ENCODE data around the gene QSOX2.
A peak's percentile ranks its signal among the peaks of the same experiment; 100 is the strongest.

Gene QSOX2, protein sequence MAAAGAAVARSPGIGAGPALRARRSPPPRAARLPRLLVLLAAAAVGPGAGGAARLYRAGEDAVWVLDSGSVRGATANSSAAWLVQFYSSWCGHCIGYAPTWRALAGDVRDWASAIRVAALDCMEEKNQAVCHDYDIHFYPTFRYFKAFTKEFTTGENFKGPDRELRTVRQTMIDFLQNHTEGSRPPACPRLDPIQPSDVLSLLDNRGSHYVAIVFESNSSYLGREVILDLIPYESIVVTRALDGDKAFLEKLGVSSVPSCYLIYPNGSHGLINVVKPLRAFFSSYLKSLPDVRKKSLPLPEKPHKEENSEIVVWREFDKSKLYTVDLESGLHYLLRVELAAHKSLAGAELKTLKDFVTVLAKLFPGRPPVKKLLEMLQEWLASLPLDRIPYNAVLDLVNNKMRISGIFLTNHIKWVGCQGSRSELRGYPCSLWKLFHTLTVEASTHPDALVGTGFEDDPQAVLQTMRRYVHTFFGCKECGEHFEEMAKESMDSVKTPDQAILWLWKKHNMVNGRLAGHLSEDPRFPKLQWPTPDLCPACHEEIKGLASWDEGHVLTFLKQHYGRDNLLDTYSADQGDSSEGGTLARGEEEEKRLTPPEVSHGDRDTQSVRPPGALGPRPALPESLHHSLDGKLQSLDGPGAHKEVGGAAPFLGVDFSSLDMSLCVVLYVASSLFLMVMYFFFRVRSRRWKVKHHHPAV

DNA sequence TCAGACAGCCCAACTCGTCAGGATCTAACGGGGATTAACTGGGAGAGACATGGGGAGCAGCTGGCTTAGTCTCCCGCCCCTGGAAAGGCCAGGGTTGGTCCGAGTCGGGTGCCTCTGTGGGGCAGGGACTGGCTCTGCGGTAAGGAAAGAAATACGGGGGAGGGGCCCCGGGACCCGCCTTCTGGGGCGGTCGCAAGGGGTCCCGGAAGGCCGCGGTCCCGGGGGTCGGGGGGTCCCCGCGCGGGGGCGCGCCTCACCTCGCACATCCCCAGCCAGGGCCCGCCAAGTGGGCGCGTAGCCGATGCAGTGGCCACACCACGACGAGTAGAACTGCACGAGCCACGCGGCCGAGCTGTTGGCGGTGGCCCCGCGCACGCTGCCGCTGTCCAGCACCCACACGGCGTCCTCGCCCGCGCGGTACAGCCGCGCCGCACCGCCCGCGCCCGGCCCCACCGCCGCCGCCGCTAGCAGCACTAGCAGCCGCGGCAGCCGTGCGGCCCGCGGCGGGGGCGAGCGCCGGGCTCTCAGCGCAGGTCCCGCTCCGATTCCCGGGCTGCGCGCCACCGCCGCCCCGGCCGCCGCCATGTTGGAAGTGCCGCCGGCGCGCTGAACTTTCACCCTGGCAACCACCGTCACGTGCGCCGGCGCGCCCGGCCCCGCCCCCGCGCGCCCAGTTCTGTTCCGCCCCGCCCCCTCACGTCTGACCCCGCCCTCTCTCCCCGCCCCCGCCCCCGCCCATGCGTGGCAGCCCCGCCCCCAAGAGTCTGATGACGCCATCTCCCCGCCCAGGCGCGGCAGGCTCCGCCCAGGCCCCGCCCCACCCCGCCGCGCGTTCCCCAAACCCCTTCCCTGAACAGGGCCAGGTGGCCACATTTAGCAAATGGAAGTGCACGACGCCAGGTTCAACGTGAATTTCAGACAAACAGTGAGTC, at the start of gene QSOX2:
Gene QSOX2, minus strand, starts transcription at position 594 of the 932 bp plus-strand sequence. Its CDS starts 9 bp downstream, at position 585.
- peak; percentile 82 for DNase-seq

DNA sequence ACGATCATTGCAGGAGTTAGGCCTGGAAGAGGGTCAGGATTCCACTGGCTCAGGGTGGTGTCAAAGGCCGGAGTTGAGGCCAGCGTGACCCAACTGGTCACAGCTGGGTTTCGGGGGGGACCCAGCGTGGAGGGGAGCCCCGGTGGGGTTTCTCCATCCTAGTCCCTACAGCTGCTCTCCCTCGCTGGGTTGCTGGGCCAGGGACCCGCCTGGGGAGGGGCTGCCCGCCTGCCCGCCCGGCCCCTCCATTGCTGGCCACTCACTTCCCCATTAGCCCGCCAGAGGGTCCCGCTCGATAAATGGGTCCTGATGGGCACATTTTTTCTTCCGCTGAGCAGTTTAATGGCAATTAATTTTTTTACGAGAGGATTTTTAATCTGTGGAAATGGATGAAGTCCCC, 49.4 kb upstream of the QSOX2 start:
- no peak for DNase-seq

DNA sequence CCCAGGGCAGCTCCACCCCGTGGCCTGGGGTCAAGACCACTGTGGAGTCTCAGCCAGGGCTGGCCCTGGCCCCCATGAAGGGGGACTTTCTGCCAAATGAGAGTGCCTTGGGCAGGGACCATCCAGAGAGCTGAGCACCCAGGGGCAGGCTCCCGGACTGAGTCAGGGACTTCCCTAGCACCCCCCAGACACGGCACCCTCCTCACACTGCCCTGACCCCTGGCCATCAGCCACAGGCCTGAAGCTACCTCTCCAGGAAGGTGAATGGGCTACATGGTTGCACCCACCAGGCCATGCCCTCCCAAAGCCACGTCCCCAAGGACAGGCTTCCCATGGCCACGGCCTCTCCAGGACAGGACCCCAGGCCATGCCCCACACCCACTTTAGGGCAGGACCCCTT, 48.8 kb upstream of the QSOX2 start:
- DNase-seq = no peak

GRCh38 chr9:136293476-136294077, 48.0 kb upstream of the QSOX2 start:
- DNase-seq = no peak

DNA sequence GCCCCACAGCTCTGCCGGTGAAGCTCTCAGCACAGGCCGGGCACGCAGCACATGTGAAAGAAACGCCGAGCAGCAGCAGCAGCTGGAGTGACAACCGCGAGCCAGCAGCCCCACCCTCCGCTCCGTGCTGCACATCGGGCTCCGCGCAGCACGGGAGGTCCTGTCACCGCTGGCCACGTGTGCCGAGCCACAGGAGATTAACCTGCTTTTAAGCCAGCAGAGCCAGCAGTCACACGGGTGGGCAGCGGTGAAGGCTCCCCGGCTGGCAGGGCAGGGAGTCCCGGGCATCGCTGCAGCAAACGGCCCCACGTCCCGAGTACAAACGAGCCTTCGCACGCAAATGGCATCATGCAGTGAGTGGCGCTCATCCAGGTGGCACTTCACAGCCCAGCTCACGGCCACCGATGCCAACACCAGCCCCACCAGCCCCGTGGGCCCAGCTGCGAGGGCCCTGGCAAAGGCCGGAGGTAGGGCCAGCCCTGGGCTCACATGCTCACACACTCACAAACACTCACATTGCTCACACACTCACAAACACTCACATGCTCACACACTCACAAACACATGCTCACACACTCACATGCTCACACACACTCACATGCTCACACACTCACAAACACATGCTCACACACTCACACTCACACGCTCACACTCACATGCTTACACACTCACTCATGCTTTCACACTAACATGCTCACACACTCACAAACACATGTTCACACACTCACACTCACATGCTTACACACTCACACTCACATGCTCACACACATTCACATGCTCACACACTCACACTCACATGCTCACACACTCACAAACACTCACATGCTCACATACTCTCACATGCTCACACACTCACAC, 47.2 kb upstream of the QSOX2 start:
- no peak for DNase-seq

GRCh38 chr9:136292026-136292538, 46.5 kb upstream of the QSOX2 start:
- no peak for DNase-seq

DNA sequence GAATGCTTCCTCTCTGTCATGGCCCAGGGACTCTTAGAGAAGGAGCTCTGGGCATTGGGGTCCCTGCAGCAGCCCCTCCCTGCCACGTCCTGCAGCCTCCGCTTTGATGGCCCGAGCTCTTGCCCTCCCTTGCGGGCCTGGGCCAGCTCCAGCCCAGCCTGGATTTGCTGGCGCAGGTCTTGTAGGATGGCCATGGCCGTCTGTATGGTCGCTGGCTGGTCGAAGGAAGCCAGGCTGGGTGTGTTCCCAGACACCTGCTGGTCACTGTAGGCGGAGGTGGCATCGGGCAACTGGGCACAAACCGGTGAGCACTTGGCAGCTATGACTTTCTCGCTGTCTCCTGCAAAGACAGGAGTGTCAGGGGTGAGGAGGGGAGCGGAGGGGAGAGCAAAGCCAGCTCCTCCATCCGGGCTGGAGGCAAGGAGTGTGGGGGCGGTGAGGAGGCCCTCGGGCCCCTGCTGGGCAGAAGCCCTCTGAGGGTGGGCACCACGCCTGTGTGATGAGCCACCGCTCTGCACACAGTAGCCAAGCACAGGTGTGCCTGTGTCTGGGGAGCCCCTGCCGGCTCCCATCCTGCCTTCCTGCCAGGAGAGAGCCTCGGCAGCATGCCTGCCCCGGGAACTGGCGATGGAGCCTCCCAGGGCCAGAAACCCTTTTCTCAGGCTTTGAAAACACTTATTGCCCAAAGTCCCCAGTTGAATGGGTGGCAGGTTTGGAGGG, 45.9 kb upstream of the QSOX2 start:
- no peak for DNase-seq

GRCh38 chr9:136290508-136291000, 44.9 kb upstream of the QSOX2 start:
- DNase-seq = no peak

GRCh38 chr9:136289651-136290507, 44.3 kb upstream of the QSOX2 start:
- no peak for DNase-seq

- no peak for DNase-seq
Measured at GRCh38 chr9:136287960-136288753, 42.5 kb upstream of the QSOX2 start.

DNA sequence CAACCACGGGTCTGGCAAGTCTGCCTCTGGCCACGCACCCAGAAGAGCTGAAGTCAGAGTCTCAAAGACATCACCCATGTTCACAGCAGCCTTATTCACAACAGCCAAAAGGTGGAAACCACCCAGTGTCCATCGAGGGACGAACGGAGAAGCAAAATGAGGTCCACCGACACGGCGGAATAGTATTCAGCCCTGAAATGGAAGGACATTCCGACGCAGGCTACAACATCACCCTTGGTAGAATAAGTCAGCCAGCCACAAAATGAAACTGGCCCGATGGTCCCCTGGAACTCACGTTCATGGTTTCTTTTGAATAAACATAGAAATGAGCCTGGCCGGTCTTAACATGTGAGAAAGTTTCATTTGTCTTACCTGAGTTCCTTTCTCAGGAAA, 41.4 kb upstream of the QSOX2 start:
- DNase-seq = no peak

GRCh38 chr9:136286359-136286986, 40.9 kb upstream of the QSOX2 start:
- no peak for DNase-seq

GRCh38 chr9:136285501-136286358, 40.1 kb upstream of the QSOX2 start:
- no peak for DNase-seq

DNA sequence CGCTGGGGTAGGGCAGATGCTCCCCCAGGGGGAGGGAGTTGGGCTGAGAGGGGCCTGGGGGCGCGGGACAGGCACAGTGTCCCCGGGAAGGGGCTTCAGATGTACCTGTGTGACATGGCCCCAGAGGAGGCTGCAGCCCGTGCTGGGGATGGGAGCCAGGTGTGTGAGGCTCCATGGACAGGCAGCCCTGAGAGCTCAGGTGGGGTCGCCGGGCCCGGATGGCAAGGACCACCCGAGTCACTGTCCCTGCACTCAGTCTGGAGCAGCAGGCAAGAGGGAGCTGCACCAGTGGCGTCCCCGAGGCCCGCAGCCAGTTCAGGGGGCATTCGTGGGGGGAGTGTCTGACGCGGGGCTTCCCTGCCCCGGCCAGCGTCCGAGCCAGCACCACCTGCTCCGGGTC, 39.3 kb upstream of the QSOX2 start:
- no peak for DNase-seq

GRCh38 chr9:136284311-136284710, 38.7 kb upstream of the QSOX2 start:
- DNase-seq = no peak

DNA sequence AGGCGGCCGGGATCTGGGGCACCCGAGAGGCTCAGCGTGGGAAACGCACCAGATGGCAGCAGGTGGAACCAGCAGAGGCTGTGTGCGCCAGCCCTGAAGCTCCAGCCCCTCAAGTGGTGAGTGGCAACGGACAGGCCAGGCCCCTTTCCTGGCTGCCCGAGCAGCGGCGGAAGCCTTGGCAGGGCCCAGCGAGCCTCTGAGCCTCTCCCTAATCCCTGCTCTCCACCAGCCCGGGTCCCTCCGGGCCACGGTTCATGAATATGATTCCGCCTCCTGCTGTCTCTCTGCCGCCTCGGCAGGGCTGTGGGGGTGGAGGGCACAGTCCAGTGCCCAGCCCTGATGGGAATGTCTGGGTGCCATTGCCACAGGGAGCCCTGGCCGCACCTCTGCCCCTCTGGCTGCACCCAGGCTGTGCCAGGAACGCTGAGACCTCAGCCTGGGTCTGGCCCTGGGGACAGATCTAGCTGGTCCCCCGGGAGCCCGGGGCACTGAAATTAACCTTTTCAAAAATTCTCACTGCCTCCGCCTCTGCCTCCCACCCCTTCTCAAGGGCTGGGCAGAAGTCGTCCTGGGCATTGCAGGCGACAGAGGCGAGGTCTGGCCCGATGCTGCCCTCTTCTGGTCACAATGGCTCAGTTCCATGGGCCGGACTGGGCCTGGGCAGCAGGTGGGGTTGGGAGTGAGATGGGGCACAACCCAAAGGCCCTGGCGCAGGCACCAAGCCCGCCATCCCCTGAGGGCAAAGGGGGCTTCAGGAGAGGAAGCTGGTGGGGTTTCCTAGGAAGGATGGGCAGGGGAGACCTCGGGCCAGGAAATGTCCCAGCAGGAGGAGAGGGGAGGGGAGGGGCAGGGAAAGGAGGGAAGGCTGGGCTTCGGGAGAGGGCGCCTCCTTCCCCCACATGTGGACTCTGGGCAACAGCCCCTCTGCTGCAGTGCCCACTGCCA, 38.0 kb upstream of the QSOX2 start:
- peak; percentile 68 for DNase-seq
